ENCODE results near the gene KCNK7.

Gene KCNK7

DNA sequence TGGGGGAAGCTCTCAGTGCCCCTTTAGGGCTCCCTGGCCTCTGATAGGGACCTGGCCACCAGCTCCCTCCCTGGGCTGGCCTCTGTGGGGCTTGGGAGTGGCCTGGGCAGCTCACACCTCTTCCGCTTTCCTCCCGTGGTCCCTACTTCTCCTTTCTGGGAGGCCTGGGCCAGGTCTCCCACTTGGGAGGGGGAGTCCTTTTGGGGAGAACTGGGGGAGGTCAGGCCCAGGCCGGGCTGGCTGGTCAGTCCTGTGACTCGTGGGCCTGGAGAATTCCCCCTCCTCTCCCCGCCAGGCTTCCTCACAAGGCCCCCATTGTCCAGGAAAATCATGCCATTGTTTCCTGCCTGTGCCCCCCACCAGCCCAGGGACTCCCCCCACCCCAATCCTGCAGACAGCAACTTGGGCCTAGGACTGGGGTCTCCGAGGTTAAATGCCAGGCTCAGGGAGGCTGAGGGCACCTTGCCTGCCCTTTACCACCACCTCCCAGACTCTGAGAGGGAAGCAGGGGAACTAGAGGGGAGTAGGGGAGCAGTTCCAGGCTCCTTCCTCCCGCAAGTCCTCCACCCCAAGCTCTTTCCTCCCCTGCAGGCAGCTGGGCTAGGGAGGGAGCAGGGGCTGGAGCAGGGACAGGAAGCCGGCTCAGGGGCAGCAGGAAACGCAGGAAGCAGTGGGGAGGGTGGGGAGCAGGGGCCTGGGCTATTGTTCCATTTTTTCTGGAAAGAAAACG is 15.6 kb upstream of the KCNK7 start:
- no peak overlapping the region for H3K4me3 ChIP-seq (ENCODE audit: control insufficient read depth, low read depth, low read length)
- no peak for TF ChIP-seq CTCF (IDR thresholded peaks at IDR 0.05; ENCODE audit: control insufficient read depth, insufficient read depth, low read depth, low read length, missing control alignments)
- no peak for DNase-seq (ENCODE audit: low read depth)

DNA sequence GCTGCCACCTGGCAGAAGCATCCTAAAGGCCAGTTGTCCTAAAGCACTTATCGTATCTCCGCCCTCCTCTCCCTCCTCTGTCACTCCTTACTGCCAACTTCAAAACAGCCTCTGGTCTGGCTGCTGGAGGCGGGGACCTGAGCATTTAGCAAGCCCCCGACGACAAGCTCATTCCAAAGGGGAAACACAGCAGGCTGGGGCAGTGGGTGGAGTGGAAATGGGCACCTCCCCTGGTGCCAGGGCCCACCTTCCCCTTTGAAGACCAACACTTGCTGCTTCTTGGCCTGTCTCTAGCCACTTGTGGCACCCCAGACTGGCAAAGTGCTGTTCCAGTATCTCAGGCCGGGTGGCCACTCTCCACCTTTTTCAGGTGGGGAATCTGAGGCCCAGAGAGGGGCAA is 14.8 kb upstream of the KCNK7 start:
- no peak overlapping the region for H3K4me3 ChIP-seq (ENCODE audit: control insufficient read depth, low read depth, low read length)
- TF ChIP-seq CTCF (IDR thresholded peaks at IDR 0.05; ENCODE audit: control insufficient read depth, insufficient read depth, low read depth, low read length, missing control alignments): no peak

GRCh38 chr11:65609665-65610064 is 14.1 kb upstream of the KCNK7 start:
- no peak for TF ChIP-seq CTCF (IDR thresholded peaks at IDR 0.05; ENCODE audit: control insufficient read depth, insufficient read depth, low read depth, low read length, missing control alignments)
- no peak overlapping the region for H3K4me3 ChIP-seq (ENCODE audit: control insufficient read depth, low read depth, low read length)
- no peak for DNase-seq (ENCODE audit: low read depth)

More for the DNA sequence above, 14.8 kb upstream of the KCNK7 start:
- no peak for DNase-seq (ENCODE audit: low read depth)

DNA sequence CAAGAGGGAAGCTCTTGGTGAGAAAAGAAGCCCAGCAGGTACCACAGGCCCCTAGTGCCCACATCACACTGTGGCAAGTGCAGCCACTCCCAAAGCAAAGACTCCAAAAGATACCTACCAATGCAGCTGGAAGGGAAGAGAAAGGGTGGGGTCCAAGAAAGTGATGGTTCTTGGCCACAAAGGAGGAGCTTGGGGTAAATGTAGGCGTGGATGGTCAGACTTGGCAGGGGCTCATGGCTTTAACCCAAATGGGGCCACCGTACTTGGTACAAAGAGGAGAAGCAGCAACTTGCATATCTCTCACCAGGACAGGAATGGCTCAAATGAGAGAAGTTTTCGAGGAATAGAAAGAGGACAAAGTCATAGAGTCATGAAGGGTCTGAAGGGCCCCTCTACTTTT is 13.6 kb upstream of the KCNK7 start:
- no peak for TF ChIP-seq CTCF (IDR thresholded peaks at IDR 0.05; ENCODE audit: control insufficient read depth, insufficient read depth, low read depth, low read length, missing control alignments)
- DNase-seq (ENCODE audit: low read depth): no peak
- no peak overlapping the region for H3K4me3 ChIP-seq (ENCODE audit: control insufficient read depth, low read depth, low read length)

GRCh38 chr11:65607614-65608426 is 12.2 kb upstream of the KCNK7 start:
- H3K4me3 ChIP-seq (ENCODE audit: control insufficient read depth, low read depth, low read length): no peak overlapping the region
- TF ChIP-seq CTCF (IDR thresholded peaks at IDR 0.05; ENCODE audit: control insufficient read depth, insufficient read depth, low read depth, low read length, missing control alignments): no peak
- no peak for DNase-seq (ENCODE audit: low read depth)

GRCh38 chr11:65606876-65607613 is 11.4 kb upstream of the KCNK7 start:
- DNase-seq (ENCODE audit: low read depth): peak; percentile 55
- no peak overlapping the region for H3K4me3 ChIP-seq (ENCODE audit: control insufficient read depth, low read depth, low read length)
- TF ChIP-seq CTCF (IDR thresholded peaks at IDR 0.05; ENCODE audit: control insufficient read depth, insufficient read depth, low read depth, low read length, missing control alignments): no peak

Data from AG09309 (cell line).